GM08714 (cell line): Measurements from ENCODE around the gene CHAT.

Source experiments
- H3K4me3 ChIP-seq: fragments of 200-500 bp; sonication (Bioruptor generic); 2 replicates; pipeline ENCODE4 v1.5.1; 2014; ENCODE audit warnings: mild to moderate bottlenecking, low read length, inconsistent platforms
- ZNF274 ChIP-seq: IDR thresholded peaks from 2 replicates; pipeline ENCODE4 v1.6.1; 2012; ENCODE audit warnings: mild to moderate bottlenecking, low read depth, low read length

Gene CHAT

DNA sequence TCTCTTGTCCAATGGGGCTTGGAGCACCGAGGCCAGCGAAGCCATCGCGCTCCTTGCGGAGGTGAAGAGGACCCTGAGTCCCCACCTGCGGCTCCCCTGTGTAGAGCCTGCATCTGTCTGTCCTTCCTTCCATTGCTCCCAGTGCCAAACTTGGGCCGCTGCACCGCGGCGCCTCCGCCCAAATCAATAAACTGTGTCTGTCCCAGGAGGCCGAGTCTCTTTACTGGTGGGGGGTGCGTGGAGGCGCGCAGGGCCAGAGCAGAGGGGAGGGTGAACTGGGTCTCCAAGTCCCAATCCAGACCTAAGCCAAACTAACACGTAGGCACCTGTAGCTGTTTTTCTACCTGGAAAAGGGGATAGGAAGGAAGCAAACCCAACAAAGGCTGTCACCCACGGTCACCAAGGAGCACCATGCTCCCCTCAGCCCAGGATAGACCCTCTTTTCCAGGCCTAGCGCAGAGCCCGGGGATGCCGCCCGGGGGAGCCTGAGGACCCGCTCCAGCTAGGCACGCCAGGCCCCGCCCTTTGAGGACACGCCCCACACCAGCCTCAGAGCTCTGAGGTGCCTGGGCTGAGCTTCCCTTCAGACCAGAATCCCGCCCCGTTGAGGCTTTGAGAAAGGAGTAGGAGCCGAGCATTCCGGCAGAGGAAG is 1.2 kb upstream of the CHAT start:
- H3K4me3 ChIP-seq = no peak overlapping the region
- TF ChIP-seq ZNF274 = no peak

DNA sequence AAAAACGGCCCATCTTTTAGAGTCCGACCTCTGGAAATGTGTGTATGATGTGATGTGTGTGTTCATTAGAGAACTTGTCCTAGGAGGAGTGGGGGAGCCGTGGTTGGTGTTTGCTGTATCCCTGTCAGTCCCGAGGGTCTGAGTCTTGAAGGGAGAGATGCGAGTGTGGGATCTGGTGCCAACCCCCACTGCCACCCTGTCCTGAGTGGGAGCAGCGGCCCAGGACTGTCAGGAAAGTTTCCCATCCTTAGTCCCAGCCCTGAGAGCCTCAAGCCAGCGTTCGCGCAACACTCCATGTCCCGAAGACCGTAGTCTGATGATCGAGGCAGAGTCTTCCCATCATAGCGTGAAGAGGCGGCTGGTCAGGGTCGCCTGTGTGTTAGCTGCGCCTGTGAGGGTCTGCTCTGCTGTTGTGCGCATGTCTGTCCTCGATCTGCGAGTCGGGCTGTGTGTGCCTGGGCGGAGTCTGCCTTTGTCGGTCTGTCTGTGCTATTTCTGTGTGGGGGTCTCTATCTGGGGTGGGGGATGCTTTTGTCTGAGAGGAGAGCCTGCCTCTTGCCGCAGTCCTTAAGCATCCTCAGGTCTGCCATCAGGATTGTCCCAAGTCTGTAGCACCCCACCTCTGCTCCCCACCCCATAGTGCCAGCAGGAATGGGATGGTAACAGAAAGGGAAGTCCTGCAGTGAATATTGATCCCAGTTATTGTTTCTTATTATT is 514 bp upstream of the CHAT start:
- no peak for TF ChIP-seq ZNF274
- H3K4me3 ChIP-seq = no peak overlapping the region

DNA sequence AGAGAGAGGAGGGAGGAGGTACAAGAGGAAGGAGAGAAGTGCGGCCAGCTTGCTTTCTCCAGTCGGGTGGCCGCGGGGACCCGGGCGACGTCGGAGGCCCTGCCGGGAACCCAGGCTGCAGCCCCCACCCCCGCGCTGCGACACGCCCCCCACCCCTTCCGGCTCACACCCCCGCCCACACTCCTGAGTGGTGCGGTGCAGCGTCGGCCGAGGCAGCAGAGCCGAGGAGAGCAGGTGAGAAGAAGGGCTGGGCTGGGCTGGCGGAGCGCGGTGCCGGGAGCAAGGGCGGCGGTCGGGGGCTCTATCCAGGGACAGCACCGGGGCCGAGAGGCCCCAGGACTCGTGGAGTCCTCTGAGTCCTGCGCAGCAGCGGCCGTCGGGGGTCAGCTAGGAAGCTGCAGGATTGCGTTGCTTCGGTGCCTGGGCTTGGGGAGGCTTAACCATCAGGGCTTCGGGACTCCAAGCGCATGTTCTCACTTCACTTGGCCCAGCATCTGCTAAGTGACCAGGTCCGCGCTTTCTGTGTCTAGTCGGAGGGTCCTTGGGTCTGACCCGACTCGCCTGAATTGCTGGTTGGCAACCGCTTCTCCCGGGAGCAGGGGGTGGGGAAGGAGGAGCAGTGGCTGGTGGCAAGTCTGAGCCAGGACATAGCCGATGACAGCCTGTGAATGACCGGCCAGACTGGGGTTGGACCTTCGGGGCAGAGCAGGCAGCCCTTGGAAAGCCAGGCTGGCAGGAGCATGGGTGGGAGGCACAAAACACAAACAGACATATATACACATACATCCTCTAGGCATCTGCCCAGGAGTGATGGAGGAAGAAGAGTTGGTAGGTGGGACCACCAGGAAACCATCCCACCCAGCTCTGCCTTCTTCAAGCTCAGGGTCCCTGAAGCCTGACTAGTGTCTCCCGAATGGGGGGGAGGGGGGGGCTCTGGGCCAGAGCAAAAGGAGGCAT is 683 bp downstream of the CHAT start:
- no peak overlapping the region for H3K4me3 ChIP-seq
- no peak for TF ChIP-seq ZNF274

DNA sequence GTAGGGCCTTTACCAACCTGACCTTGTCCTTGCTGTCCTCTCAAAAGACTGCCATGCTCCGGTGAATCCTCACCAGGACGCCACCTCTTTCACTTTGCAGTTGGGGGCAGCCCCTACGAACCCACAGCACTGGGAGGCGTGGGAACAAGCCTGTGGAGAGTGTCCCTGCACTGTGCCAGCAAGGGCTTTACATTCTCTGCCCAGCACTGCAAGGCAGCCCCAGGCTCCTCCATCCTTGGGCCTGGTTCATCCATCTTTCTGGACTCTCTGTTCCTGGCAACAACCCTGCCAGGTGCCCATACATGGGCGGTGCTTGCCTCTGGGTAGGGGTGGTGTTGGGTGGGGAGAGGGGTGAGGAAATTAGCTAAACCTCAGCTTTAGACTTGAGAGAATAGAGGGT is 1.4 kb downstream of the CHAT start:
- no peak overlapping the region for H3K4me3 ChIP-seq
- no peak for TF ChIP-seq ZNF274

DNA sequence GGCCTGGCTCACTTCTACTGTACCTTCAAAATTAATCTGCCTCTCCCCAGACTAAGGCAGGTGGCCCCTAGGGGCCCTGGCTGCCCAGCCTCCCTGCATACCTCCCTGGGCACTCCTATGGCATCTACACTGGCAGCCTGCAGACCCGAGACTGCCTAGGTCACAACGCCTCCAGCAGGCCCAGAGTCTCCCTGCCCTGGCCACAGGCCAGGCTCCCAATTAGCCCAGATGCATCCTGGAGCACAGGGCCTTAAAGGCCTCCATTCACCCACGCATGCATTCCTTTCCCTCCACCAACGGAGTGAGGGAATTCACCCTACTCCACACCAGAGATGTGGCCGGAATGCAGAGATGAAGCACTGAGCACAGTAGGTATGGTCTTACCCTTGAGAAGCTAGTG is 1.9 kb downstream of the CHAT start:
- TF ChIP-seq ZNF274 = no peak
- H3K4me3 ChIP-seq = no peak overlapping the region

DNA sequence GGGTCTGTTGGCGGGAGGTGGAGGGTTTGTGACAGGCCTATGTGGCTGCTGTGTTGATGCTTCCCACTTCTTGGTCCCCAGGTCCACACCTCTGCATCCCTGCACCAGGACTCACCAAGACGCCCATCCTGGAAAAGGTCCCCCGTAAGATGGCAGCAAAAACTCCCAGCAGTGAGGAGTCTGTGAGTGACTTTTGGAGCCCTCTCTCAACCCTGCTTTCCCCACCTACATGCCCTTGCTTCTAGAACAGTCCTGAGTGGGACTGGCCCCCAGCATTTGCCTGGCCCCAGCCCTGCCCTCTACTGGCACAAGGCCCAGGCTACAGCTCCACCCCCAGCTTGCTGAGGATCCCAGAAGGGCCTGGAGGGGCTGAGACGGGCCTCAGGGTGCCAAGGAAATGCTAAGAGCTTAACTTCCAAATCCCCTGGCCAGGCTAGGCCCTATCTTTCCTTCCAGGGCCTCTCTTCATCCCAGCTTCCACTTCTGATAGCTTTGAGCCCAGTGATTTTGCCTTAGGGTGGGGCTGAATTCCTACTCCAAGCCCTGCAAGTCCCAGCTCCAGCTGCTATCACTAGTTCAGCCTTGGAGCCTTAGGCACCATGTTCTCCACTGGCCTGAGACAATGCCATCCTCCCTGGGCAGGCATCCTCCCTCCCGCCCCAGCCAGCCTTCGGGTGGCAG is 2.7 kb downstream of the CHAT start:
- TF ChIP-seq ZNF274 = no peak
- H3K4me3 ChIP-seq = no peak overlapping the region

DNA sequence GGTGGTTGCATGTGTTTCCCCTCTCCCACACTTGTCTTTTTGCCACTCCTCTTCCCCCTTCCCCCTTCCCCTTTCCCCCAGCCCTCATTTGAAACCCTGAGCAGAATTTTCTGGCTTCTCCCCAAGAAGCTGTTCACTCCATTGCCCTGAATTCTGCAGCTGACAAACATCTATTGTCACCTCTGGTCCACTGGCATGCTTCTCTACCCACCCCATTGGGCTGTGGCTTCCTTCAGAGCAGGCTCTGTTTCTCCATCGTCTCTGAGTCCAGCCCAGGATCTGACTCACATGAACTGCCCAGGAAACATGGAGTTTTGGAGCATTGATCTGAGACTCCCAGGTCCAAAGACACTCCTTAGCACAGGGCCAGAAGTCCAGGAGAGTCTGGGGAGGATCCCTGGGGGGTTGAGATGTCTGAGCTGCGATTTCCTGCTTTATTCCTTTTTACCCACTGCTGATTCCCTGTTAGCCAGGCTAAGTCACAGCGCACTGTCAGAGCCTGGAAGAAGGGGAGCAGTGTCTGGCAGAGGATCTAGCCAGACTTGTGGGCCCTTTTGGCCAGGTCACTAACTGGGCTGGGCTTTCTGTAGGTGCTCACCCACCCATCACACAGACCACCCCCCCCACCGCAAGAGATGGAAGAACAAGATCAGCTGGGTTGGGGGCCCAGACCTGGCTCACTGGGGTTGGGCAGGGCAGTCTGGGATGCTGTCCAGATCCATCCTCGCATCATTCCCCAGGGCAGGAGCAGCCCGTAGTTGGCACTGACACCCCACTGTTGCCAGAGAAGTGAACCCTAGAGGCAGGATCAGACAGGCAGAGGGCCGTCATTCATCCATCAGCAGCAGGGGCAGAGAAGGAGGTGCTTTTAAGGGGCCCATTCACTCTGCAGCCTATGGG is 3.5 kb downstream of the CHAT start:
- no peak for TF ChIP-seq ZNF274
- no peak overlapping the region for H3K4me3 ChIP-seq

DNA sequence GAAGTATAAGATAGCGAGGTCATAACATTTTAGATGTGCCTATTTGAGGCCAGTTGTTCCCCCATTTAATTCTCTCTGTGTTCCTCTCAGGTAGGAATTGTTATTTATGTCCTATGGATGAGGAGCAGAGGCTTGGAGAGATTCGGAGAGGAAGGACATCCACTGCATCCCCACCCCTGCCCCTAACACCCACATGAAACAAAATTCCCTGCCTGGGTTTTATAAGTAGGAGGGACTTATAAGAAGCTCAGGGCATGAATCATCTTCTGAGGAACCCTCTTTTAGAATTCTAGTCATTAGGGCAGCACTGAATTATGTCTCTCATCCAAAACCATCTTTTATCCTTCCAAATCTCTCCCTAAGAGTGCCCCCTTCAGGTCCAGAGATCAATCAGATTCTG is 5.0 kb downstream of the CHAT start:
- H3K4me3 ChIP-seq = no peak overlapping the region
- no peak for TF ChIP-seq ZNF274

DNA sequence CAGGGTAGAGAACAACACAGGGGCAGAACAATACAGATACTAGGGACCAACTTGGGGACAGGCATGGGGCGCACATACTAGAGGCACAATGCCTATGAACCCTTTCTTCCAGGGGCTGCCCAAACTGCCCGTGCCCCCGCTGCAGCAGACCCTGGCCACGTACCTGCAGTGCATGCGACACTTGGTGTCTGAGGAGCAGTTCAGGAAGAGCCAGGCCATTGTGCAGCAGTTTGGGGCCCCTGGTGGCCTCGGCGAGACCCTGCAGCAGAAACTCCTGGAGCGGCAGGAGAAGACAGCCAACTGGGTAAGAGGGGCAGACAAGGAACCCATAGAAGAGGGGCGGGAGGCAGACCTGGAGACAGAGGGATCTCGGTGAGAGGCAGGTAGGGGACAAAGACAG is 5.8 kb downstream of the CHAT start:
- H3K4me3 ChIP-seq = no peak overlapping the region
- no peak for TF ChIP-seq ZNF274

DNA sequence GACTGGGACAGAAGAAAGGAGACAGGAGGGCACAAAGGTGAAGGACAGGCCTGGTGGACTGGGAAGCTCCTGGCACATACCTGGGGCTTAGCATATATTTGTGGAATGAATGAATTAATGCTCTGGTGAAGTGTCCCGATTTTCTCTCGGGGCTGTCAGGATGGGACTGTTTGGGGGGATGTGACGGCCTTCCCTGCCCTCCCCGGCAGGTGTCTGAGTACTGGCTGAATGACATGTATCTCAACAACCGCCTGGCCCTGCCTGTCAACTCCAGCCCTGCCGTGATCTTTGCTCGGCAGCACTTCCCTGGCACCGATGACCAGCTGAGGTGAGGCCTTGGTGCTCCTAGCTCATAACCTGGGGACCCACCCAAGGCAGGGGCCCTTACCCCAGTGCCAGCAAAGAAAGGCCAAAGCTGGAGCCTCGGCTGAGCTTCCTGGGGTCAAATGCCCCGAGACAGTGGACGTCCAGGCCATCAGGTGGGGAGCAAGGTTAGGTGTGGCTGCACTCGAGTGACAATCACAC is 6.5 kb downstream of the CHAT start:
- no peak for TF ChIP-seq ZNF274
- no peak overlapping the region for H3K4me3 ChIP-seq

DNA sequence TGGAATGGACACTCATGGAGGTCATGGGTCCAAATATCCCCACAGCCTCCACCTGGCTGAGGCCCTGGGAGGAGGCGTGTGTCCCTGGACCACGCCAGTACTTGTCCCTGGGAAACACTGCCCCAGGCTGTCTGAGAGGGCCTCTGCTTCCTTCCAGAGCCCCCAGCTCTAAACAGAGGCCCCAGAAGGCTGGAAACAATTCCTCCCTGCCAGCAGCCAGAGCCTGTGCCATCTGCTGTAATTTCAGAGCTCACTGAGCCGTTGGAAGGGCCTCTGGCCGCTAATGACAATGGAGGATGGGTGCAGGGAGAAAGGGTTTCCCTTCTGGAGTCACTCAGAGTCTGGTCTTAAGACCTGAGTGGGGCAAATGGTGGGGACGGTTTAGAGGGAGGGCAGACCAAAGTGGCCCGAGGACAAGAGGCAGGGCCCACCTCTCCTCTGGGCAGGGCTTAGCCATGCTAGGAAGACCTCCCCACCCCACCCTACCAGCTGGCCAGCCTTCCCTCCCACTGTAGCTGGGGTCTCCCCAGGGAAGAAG is 7.1 kb downstream of the CHAT start:
- no peak overlapping the region for H3K4me3 ChIP-seq
- TF ChIP-seq ZNF274 = no peak

DNA sequence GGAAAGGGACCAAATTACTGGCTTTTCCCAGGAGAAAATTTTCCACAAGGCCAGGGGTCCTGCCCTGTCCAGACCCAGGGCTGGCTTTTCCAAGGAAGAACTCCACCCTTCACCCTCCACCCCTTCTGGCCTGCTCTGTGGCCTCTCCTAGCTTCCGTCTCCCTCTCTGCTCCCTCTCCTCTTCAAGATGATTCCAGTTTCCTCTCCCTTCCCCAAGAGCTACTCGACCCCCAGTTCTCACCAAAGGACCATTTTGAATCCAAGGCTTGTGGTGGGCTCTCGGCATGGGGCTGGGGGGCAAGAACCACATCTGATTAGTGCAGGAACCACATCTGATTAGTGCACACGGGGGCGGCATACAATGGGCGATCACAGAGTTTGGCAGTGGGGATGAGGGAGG is 7.7 kb downstream of the CHAT start:
- no peak for TF ChIP-seq ZNF274
- H3K4me3 ChIP-seq = no peak overlapping the region
